Measurements from ENCODE around the gene COMMD1.

COMMD1 gene

GRCh38 chr2:62175728-62176127 lies 270.3 kb downstream of the COMMD1 start:
- Histone ChIP-seq H3K27ac (ENCODE audit: low read length) (no peak overlapping the region), H3K27me3 (ENCODE audit: low read depth, low read length) (no peaks in the 10 kb centered on the region), H3K36me3 (ENCODE audit: control insufficient read depth in 1 of 2, insufficient read depth in 2 of 2, low read length in 2 of 2) (no peaks in the 10 kb centered on the region), H3K9me3 (ENCODE audit: control insufficient read depth in 1 of 2, low read length in 2 of 2) (no peaks in the 10 kb centered on the region), H3K4me3 (ENCODE audit: low read depth in 1 of 2, low read length in 2 of 2) (no peak overlapping the region), H3K4me1 (ENCODE audit: control insufficient read depth in 1 of 2, insufficient read depth in 2 of 2, low read length in 2 of 2) (no peaks in the 10 kb centered on the region)

GRCh38 chr2:62176801-62177200 lies 271.3 kb downstream of the COMMD1 start:
- Histone ChIP-seq H3K4me3 (ENCODE audit: low read depth in 1 of 2, low read length in 2 of 2) (no peak overlapping the region), H3K36me3 (ENCODE audit: control insufficient read depth in 1 of 2, insufficient read depth in 2 of 2, low read length in 2 of 2) (no peaks in the 10 kb centered on the region), H3K4me1 (ENCODE audit: control insufficient read depth in 1 of 2, insufficient read depth in 2 of 2, low read length in 2 of 2) (no peaks in the 10 kb centered on the region), H3K27me3 (ENCODE audit: low read depth, low read length) (no peaks in the 10 kb centered on the region), H3K9me3 (ENCODE audit: control insufficient read depth in 1 of 2, low read length in 2 of 2) (no peaks in the 10 kb centered on the region), H3K27ac (ENCODE audit: low read length) (no peak overlapping the region)

DNA sequence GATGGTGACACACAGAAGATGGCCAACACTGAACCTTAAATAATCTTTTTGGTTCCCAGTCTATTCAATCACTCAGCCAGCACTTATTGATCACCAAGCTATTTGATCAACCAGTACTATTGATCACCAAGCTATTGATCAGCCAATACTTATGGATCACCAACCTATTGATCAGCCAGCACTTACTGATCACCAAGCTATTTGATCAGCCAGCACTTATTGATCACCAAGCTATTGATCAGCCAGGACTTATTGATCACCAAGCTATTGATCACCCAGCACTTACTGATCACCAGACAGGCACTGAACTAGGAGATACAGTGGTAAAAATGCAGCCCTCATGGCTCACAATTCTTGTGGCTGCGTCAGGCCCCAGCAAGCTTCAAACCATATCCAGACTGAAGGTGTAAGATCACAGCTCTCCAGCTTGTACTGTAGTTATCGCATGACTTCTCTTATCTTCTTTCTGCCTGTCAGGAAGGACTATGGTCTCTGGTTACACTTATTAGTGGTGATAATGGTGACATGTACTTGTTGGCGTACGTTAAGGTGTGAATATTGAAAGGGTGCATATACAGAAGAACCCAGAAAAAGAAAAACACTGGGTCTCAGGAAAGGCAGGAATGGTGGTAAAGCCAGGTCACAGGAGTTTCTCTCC lies 272.0 kb downstream of the COMMD1 start:
- H3K36me3 ChIP-seq (ENCODE audit: control insufficient read depth in 1 of 2, insufficient read depth in 2 of 2, low read length in 2 of 2): no peaks in the 10 kb centered on the region
- no peak overlapping the region for H3K27ac ChIP-seq (ENCODE audit: low read length)
- H3K4me3 ChIP-seq (ENCODE audit: low read depth in 1 of 2, low read length in 2 of 2): no peak overlapping the region
- H3K27me3 ChIP-seq (ENCODE audit: low read depth, low read length): no peaks in the 10 kb centered on the region
- H3K9me3 ChIP-seq (ENCODE audit: control insufficient read depth in 1 of 2, low read length in 2 of 2): no peaks in the 10 kb centered on the region
- H3K4me1 ChIP-seq (ENCODE audit: control insufficient read depth in 1 of 2, insufficient read depth in 2 of 2, low read length in 2 of 2): no peaks in the 10 kb centered on the region

GRCh38 chr2:62178741-62179271 lies 273.3 kb downstream of the COMMD1 start:
- H3K36me3 ChIP-seq (ENCODE audit: control insufficient read depth in 1 of 2, insufficient read depth in 2 of 2, low read length in 2 of 2): no peaks in the 10 kb centered on the region
- H3K4me3 ChIP-seq (ENCODE audit: low read depth in 1 of 2, low read length in 2 of 2): no peak overlapping the region
- no peaks in the 10 kb centered on the region for H3K4me1 ChIP-seq (ENCODE audit: control insufficient read depth in 1 of 2, insufficient read depth in 2 of 2, low read length in 2 of 2)
- no peak overlapping the region for H3K27ac ChIP-seq (ENCODE audit: low read length)
- no peaks in the 10 kb centered on the region for H3K27me3 ChIP-seq (ENCODE audit: low read depth, low read length)
- no peaks in the 10 kb centered on the region for H3K9me3 ChIP-seq (ENCODE audit: control insufficient read depth in 1 of 2, low read length in 2 of 2)

DNA sequence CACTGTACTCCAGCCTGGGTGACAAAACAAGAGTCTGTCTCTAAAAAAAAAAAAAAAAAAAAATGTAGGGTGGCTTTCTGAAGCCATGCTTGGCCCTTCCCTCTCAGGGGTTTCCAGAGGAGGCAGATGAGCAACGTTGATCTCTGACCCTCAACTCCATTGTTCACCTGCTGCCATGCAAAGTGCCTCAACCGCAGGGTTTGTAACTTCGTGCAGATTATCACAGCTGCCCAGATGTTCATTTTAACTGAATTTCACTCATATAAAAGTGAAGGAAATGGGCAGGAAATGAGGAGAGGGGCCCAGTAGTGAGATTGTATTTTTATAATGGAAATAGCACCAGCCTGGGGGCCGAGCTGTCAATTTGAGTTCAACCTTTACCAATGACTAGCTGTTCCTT lies 275.5 kb downstream of the COMMD1 start:
- no peak overlapping the region for H3K27ac ChIP-seq (ENCODE audit: low read length)
- H3K9me3 ChIP-seq (ENCODE audit: control insufficient read depth in 1 of 2, low read length in 2 of 2): no peaks in the 10 kb centered on the region
- H3K4me3 ChIP-seq (ENCODE audit: low read depth in 1 of 2, low read length in 2 of 2): no peak overlapping the region
- H3K36me3 ChIP-seq (ENCODE audit: control insufficient read depth in 1 of 2, insufficient read depth in 2 of 2, low read length in 2 of 2): no peaks in the 10 kb centered on the region
- H3K27me3 ChIP-seq (ENCODE audit: low read depth, low read length): no peaks in the 10 kb centered on the region
- no peaks in the 10 kb centered on the region for H3K4me1 ChIP-seq (ENCODE audit: control insufficient read depth in 1 of 2, insufficient read depth in 2 of 2, low read length in 2 of 2)

GRCh38 chr2:62181843-62182242 lies 276.4 kb downstream of the COMMD1 start:
- H3K4me1 ChIP-seq (ENCODE audit: control insufficient read depth in 1 of 2, insufficient read depth in 2 of 2, low read length in 2 of 2): no peaks in the 10 kb centered on the region

DNA sequence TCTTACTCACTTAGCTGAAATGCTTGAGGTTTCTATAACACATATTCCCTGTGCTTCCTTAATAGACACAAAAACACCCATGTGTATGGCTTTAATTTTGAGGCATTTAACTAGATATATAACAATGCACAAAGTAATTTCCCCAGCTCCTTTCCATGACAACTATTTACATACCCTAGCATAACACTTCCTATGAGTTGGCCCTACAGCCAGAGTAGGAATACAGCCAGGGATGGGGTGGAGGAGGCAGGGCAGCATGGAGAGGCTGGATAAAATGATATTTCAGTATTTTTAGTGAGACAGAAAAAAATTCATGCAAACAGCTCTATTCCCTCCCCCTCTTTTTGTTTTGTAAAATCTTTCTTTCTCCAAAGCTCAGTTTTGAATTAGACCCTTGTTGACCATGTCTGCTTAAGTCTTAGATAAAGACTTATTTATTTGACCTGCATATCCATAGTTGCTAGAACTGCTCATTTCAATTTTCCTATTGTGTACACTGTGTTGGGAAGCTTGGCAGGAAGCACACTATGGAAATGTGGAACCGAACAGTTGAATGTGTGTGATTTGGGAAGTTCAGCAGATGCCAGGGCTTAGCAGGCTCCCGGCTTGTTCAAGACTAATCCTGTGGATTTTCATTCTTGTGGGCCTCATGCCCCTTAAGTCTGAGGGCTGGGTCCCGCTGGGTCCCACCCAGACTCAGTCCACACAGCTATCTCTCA lies 279.2 kb downstream of the COMMD1 start:
- no peak overlapping the region for H3K4me3 ChIP-seq (ENCODE audit: low read depth in 1 of 2, low read length in 2 of 2)
- H3K27me3 ChIP-seq (ENCODE audit: low read depth, low read length): no peaks in the 10 kb centered on the region
- H3K36me3 ChIP-seq (ENCODE audit: control insufficient read depth in 1 of 2, insufficient read depth in 2 of 2, low read length in 2 of 2): no peaks in the 10 kb centered on the region
- no peak overlapping the region for H3K27ac ChIP-seq (ENCODE audit: low read length)
- H3K4me1 ChIP-seq (ENCODE audit: control insufficient read depth in 1 of 2, insufficient read depth in 2 of 2, low read length in 2 of 2): no peaks in the 10 kb centered on the region
- H3K9me3 ChIP-seq (ENCODE audit: control insufficient read depth in 1 of 2, low read length in 2 of 2): no peaks in the 10 kb centered on the region

More at GRCh38 chr2:62181843-62182242, 276.4 kb downstream of the COMMD1 start:
- no peak overlapping the region for H3K27ac ChIP-seq (ENCODE audit: low read length)
- H3K4me3 ChIP-seq (ENCODE audit: low read depth in 1 of 2, low read length in 2 of 2): no peak overlapping the region
- H3K9me3 ChIP-seq (ENCODE audit: control insufficient read depth in 1 of 2, low read length in 2 of 2): no peaks in the 10 kb centered on the region
- H3K36me3 ChIP-seq (ENCODE audit: control insufficient read depth in 1 of 2, insufficient read depth in 2 of 2, low read length in 2 of 2): no peaks in the 10 kb centered on the region
- H3K27me3 ChIP-seq (ENCODE audit: low read depth, low read length): no peaks in the 10 kb centered on the region

All from muscle layer of duodenum (tissue), 2 donors.